Activated gamma-delta T cell treated with Interleukin-2 at 50 U/mL for 16 hours (primary cell): ENCODE data around the gene CCND2.

Experiments used
- DNase-seq: peaks from one replicate; pipeline ENCODE4 v3.0.0-alpha.2; 2020

CCND2 gene

DNA sequence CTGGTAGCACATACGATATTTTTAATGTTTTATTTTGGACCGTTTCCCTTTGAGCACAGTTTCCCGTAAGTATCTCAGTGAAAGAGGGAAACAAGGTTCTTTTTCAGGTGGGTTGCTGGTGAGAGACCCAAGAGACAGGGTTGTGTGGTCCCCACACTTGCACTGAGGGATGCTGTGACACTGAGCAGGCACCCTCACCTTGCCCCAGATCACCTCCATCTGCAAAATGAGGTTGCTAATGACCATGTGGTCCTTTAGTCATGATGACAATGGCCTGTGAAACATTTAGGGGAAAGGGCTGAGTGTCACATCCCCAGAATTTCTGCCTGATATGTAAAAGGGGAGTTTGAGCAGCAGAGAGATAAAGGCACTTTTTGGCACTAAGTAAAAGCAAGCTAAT lies 4.3 kb downstream of the CCND2 start:
- no peak for DNase-seq

- DNase-seq: no peak
These were observed 5.0 kb downstream of the CCND2 start for GRCh38 chr12:4278329-4279197.

DNA sequence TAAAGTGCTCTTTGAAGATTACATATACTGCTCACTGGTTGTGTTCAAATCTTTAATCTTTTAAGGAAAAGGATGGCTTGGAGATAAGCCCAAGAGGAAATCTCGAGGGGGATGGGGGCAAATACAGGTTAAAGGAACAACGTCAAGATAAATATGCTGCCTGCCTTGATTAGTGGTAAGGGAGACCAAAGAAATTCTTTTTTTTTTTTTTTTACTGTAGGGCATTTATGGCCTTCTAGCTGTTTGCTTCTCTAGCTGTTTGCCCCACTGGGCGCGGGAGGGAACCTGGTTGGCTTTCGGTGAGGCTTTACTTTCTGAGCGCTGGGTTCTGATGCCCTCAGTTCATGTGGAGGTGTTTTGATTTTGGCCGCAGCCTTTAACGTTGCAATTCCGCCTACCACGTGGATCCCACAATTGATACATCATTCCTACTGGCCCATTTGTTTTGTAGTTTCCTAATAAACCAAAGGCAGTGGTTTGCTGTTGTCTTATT lies 5.7 kb downstream of the CCND2 start:
- no peak for DNase-seq

GRCh38 chr12:4280351-4281163 lies 7.0 kb downstream of the CCND2 start:
- no peak for DNase-seq

DNA sequence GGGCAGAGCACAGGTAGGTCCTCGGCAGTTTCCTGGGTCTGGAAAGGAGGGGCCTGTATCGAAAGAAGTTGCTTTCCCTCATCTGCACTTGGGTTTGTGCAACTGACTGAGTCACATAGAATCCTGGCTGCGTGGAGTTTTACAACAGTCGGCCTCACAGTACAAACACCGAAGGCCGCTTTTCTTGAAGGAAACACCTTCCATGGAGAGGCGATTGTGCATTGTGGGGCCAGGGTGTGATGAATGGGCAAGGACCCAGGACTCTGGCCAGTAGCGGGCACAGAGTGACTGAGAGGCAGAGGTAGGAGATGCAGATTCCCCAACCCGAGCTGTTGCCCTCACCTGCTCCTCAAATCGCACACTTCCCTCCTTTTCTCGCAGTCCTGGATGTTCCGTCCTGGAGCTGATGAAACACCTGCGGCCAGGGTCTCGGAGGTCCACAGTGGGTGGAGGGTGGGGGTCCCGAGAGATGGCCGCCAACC lies 7.7 kb downstream of the CCND2 start:
- DNase-seq: no peak

GRCh38 chr12:4282103-4282891 lies 8.7 kb downstream of the CCND2 start:
- no peak for DNase-seq

GRCh38 chr12:4282892-4283511 lies 9.4 kb downstream of the CCND2 start:
- DNase-seq: no peak

- DNase-seq: no peak
These were observed 10.1 kb downstream of the CCND2 start for GRCh38 chr12:4283512-4284255.

- no peak for DNase-seq
These were observed 10.7 kb downstream of the CCND2 start for GRCh38 chr12:4284306-4284705.

GRCh38 chr12:4285070-4285469 lies 11.5 kb downstream of the CCND2 start:
- no peak for DNase-seq

GRCh38 chr12:4286228-4286627 lies 12.7 kb downstream of the CCND2 start:
- no peak for DNase-seq

- no peak for DNase-seq
These were observed 13.3 kb downstream of the CCND2 start for GRCh38 chr12:4286771-4287317.

GRCh38 chr12:4287325-4288211 lies 14.0 kb downstream of the CCND2 start:
- no peak for DNase-seq

DNA sequence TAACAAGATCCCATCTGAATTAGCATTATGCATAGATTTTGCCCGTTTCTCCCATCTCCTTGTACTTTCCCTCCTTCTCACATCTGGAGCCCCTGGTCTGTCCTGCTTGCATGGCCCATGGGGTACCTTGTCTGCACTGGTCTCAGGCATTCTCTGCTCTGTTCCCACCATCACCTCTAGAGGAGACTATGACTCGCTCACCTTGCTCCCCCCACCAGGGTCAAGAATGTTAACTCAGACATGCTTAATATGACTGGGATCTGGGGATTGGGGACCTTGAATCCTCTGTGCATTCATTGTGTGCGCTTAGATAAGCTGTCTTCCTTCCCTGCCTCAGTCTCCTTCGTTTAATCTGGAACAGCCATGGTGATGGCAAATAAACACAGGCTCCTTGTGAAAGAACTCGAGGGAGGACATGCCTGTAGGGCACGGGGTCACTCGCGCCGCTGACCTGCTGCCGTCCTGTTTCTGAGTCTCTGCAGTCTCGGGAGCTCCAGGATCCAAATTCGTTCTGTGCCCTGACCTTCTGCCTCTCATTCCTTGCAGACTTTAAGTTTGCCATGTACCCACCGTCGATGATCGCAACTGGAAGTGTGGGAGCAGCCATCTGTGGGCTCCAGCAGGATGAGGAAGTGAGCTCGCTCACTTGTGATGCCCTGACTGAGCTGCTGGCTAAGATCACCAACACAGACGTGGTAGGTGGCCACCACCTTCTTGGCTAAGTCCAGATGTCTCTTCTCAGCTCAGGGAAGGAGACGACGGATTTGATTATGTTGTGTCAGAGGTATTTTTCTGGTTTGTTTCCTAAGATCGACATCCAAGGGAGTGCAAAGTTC lies 15.0 kb downstream of the CCND2 start:
- DNase-seq: no peak

- DNase-seq: no peak
These were observed 15.8 kb downstream of the CCND2 start for GRCh38 chr12:4289231-4289878.

DNA sequence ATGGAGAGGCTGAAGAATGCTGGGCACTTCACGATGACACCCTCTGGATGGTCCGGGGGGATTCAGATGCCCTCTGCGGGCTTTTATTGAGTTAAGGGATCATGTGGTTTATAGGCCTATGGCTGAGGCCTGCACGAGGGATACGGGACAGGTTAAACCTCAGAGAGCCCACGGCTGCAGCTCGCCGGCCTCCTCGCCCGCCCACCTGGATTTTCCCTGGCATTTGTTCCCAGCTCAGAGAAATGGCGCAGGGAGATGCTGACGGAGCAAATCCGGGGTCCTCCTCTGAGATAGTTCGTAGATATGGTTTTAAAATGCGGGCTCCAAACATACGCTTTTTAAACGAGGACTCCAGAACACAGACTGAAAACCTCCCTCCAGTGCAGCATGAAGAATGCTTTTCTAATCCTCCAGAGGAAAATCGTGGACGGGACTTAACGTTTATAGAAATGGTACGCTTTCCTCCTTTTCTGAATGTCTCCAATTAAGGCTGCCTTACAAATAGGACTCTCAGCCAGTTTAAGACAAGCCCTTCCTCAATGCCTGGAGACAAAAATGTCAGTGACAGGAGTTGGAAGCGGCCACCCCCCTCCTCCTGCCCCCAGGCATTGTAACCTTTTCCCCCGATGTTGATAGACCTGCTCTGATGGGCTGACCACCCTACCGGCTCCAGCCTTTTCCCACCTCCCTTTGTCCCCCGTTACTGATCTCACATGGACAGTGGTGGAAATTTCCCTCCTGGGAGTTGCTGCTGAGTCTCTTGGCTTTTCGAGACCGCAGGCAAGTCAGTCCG lies 16.6 kb downstream of the CCND2 start:
- DNase-seq: no peak

- no peak for DNase-seq
These were observed 18.9 kb downstream of the CCND2 start for GRCh38 chr12:4292341-4293073.
